Subcutaneous abdominal adipose tissue (tissue), 5 donors: ENCODE data around the gene SKAP2.

Source experiments
- H3K27ac ChIP-seq: one replicate; pipeline ENCODE4 v1.7.0; 2013; ENCODE audit warnings: low read depth, mild to moderate bottlenecking, inconsistent platforms, low read length, moderate library complexity
- H3K27me3 ChIP-seq, 5 donors: one replicate each; pipeline ENCODE4 v1.7.0; 2013; ENCODE audit warnings: low read length in 5 of 5, inconsistent platforms in 1 of 5; ENCODE audit not compliant: control insufficient read depth in 5 of 5, insufficient read depth in 4 of 5
- H3K36me3 ChIP-seq, 5 donors: one replicate each; pipeline ENCODE4 v1.7.0; 2013; ENCODE audit warnings: low read length in 5 of 5; ENCODE audit not compliant: control insufficient read depth in 5 of 5, insufficient read depth in 5 of 5
- H3K4me1 ChIP-seq, 5 donors: one replicate each; pipeline ENCODE4 v1.7.0; 2013; ENCODE audit warnings: low read length in 5 of 5, mild to moderate bottlenecking in 3 of 5, moderate library complexity in 1 of 5; ENCODE audit not compliant: control insufficient read depth in 5 of 5, insufficient read depth in 5 of 5
- H3K4me3 ChIP-seq, 5 donors: one replicate each; pipeline ENCODE4 v1.7.0; 2013; ENCODE audit warnings: low read length in 5 of 5, low read depth in 1 of 5
- H3K9ac ChIP-seq, 5 donors: one replicate each; pipeline ENCODE4 v1.7.0; 2013; ENCODE audit warnings: low read length in 5 of 5, mild to moderate bottlenecking in 4 of 5, moderate library complexity in 3 of 5
- H3K9me3 ChIP-seq, 5 donors: one replicate each; pipeline ENCODE4 v1.7.0; 2013; ENCODE audit warnings: low read length in 5 of 5; ENCODE audit not compliant: control insufficient read depth in 5 of 5
- donor health status: healthy.
- donor health status: healthy.
- donor health status: healthy.
- donor health status: healthy.
- donor health status: healthy.

Gene SKAP2

GRCh38 chr7:26880852-26881251 is 16.5 kb upstream of the SKAP2 start:
- no peaks in the 10 kb centered on the region for H3K27me3 ChIP-seq
- peaks cover 0 to 13% (median 4%) of the 10 kb centered on the region in 5 donors for H3K9me3 ChIP-seq
- no peak overlapping the region for H3K4me3 ChIP-seq
- no peak overlapping the region for H3K9ac ChIP-seq
- H3K36me3 ChIP-seq, result no peaks in the 10 kb centered on the region
- no peaks in the 10 kb centered on the region for H3K4me1 ChIP-seq
- H3K27ac ChIP-seq, result no peak overlapping the region

GRCh38 chr7:26879671-26880070 is 15.3 kb upstream of the SKAP2 start:
- Histone ChIP-seq H3K9me3 (peaks cover 0 to 13% (median 0%) of the 10 kb centered on the region in 5 donors), H3K27me3 (no peaks in the 10 kb centered on the region), H3K36me3 (no peaks in the 10 kb centered on the region), H3K9ac (no peak overlapping the region), H3K4me3 (no peak overlapping the region), H3K27ac (no peak overlapping the region), H3K4me1 (no peaks in the 10 kb centered on the region)

GRCh38 chr7:26868841-26869495 is 4.6 kb upstream of the SKAP2 start:
- Histone ChIP-seq H3K9ac (no peak overlapping the region), H3K27me3 (no peaks in the 10 kb centered on the region), H3K4me1 (peaks cover 0 to 7% (median 3%) of the 10 kb centered on the region in 5 donors), H3K36me3 (no peaks in the 10 kb centered on the region), H3K9me3 (no peaks in the 10 kb centered on the region), H3K27ac (no peak overlapping the region), H3K4me3 (no peak overlapping the region)

DNA sequence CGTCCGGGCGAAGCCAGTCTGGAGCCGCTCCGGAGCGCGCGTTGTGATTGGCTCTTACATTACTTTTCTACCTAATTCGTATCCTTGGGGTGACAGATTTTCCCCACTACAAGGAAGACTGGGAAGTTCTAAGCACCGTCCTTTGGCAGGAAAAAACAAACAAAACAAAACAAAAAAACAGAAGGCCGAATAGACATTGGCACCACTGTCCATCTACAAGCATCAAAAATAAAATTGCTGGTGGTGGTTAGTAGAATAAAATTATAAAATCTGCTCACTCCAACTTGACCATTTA is 651 bp upstream of the SKAP2 start:
- Histone ChIP-seq H3K27me3 (no peaks in the 10 kb centered on the region), H3K27ac (peak overlapping the region; percentile 94), H3K36me3 (no peaks in the 10 kb centered on the region), H3K9ac (peak overlapping the region; percentile 43 to 74 (median 64)), H3K4me3 (peak overlapping the region; percentile 54 to 98 (median 81)), H3K9me3 (no peaks in the 10 kb centered on the region), H3K4me1 (peaks cover 3 to 21% (median 15%) of the 10 kb centered on the region in 5 donors)

GRCh38 chr7:26863518-26864308 is 677 bp downstream of the SKAP2 start:
- Histone ChIP-seq H3K9ac (peak overlapping the region; percentile 81 to 98 (median 91)), H3K9me3 (no peaks in the 10 kb centered on the region), H3K27ac (peak overlapping the region; percentile 94), H3K4me3 (peak overlapping the region; percentile 71 to 98 (median 90)), H3K4me1 (peaks cover 3 to 23% (median 17%) of the 10 kb centered on the region in 5 donors), H3K36me3 (no peaks in the 10 kb centered on the region), H3K27me3 (no peaks in the 10 kb centered on the region)

- peaks cover 3 to 31% (median 26%) of the 10 kb centered on the region in 5 donors for H3K4me1 ChIP-seq
- H3K36me3 ChIP-seq, result no peaks in the 10 kb centered on the region
- no peaks in the 10 kb centered on the region for H3K27me3 ChIP-seq
- peak overlapping the region in 1 of 5 donors; percentile 81 for H3K4me3 ChIP-seq
- no peaks in the 10 kb centered on the region for H3K9me3 ChIP-seq
- peak overlapping the region; percentile 94 for H3K27ac ChIP-seq
- peak overlapping the region in 2 of 5 donors; percentile 16 to 93 for H3K9ac ChIP-seq
Measured at GRCh38 chr7:26862834-26863233, 1.6 kb downstream of the SKAP2 start.

GRCh38 chr7:26861050-26861449 is 3.3 kb downstream of the SKAP2 start:
- no peak overlapping the region for H3K27ac ChIP-seq
- no peaks in the 10 kb centered on the region for H3K27me3 ChIP-seq
- no peaks in the 10 kb centered on the region for H3K9me3 ChIP-seq
- H3K4me1 ChIP-seq, result peaks cover 5 to 47% (median 38%) of the 10 kb centered on the region in 5 donors
- no peaks in the 10 kb centered on the region for H3K36me3 ChIP-seq
- no peak overlapping the region for H3K9ac ChIP-seq
- H3K4me3 ChIP-seq, result no peak overlapping the region

DNA sequence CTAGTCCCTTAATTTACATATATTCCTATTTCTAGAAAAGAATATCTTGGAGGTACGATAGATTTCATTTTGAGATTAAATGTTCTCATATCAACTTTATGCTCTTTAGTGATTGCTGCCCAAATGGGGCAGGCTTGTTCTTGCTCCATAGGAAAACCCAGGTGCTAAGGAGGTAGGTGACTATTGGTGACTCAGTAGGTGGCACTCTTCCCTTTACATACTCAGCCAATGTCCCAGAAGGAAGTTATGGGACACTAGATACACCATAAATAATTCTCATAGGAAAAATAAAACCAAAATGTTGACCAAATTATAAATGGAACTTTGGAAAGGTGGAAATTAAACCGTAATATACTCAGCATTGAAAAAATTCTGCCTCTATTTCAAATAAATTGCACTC is 4.0 kb downstream of the SKAP2 start:
- Histone ChIP-seq H3K4me1 (peaks cover 5 to 50% (median 38%) of the 10 kb centered on the region in 5 donors), H3K9me3 (no peaks in the 10 kb centered on the region), H3K36me3 (no peaks in the 10 kb centered on the region), H3K27ac (no peak overlapping the region), H3K9ac (no peak overlapping the region), H3K4me3 (no peak overlapping the region), H3K27me3 (no peaks in the 10 kb centered on the region)

GRCh38 chr7:26859720-26860119 is 4.7 kb downstream of the SKAP2 start:
- Histone ChIP-seq H3K4me3 (no peak overlapping the region), H3K9ac (no peak overlapping the region), H3K27ac (no peak overlapping the region), H3K9me3 (no peaks in the 10 kb centered on the region), H3K4me1 (peaks cover 4 to 56% (median 35%) of the 10 kb centered on the region in 5 donors), H3K27me3 (no peaks in the 10 kb centered on the region), H3K36me3 (no peaks in the 10 kb centered on the region)

GRCh38 chr7:26858735-26859134 is 5.7 kb downstream of the SKAP2 start:
- H3K27me3 ChIP-seq, result no peaks in the 10 kb centered on the region
- H3K4me1 ChIP-seq, result peaks cover 2 to 56% (median 33%) of the 10 kb centered on the region in 5 donors
- peak overlapping the region; percentile 90 for H3K27ac ChIP-seq
- peak overlapping the region in 1 of 5 donors; percentile 30 for H3K9ac ChIP-seq
- no peak overlapping the region for H3K4me3 ChIP-seq
- no peaks in the 10 kb centered on the region for H3K9me3 ChIP-seq
- H3K36me3 ChIP-seq, result no peaks in the 10 kb centered on the region
